ENCODE results near the gene MCCD1.

MCCD1 gene

GRCh38 chr6:31513456-31514165, 15.2 kb upstream of the MCCD1 start:
- DNase-seq: no peak

- DNase-seq: no peak
Measured at GRCh38 chr6:31521835-31522234, 6.9 kb upstream of the MCCD1 start.

GRCh38 chr6:31525553-31525931, 3.2 kb upstream of the MCCD1 start:
- no peak for DNase-seq

GRCh38 chr6:31525932-31526591, 2.7 kb upstream of the MCCD1 start:
- DNase-seq: no peak

GRCh38 chr6:31528307-31528777, 420 bp upstream of the MCCD1 start:
- no peak for DNase-seq

- no peak for DNase-seq
Measured at GRCh38 chr6:31529329-31530150, 778 bp downstream of the MCCD1 start.

- no peak for DNase-seq
Measured at GRCh38 chr6:31530659-31531058, 1.9 kb downstream of the MCCD1 start.

- DNase-seq: no peak
Measured at GRCh38 chr6:31531162-31531561, 2.4 kb downstream of the MCCD1 start.

GRCh38 chr6:31531771-31532643, 3.2 kb downstream of the MCCD1 start:
- no peak for DNase-seq

- DNase-seq: no peak
Measured at GRCh38 chr6:31532644-31533454, 4.1 kb downstream of the MCCD1 start.

GRCh38 chr6:31533455-31533841, 4.7 kb downstream of the MCCD1 start:
- no peak for DNase-seq

GRCh38 chr6:31534011-31534410, 5.2 kb downstream of the MCCD1 start:
- DNase-seq: no peak

- DNase-seq: no peak
Measured at GRCh38 chr6:31534521-31535040, 5.8 kb downstream of the MCCD1 start.

- DNase-seq: no peak
Measured at GRCh38 chr6:31535538-31536324, 7.0 kb downstream of the MCCD1 start.

GRCh38 chr6:31538805-31539400, 10.1 kb downstream of the MCCD1 start:
- DNase-seq: no peak

GRCh38 chr6:31540640-31541039, 11.9 kb downstream of the MCCD1 start:
- DNase-seq: no peak

- no peak for DNase-seq
Measured at GRCh38 chr6:31541059-31541657, 12.4 kb downstream of the MCCD1 start.

GRCh38 chr6:31541658-31542521, 13.1 kb downstream of the MCCD1 start, which contains the start of gene DDX39B:
TSS of gene DDX39B (minus strand) at chr6:31542003. CDS start at chr6:31540532, 1,471 bp downstream.
- DNase-seq: peak; percentile 95

GRCh38 chr6:31543639-31544038, 14.9 kb downstream of the MCCD1 start:
- DNase-seq: no peak

Data from NCI-H1417 treated with DMSO at 0.1 percent for 48 hours (cell line).